B cell (primary cell): ENCODE results near the gene COL4A6.

Source experiments
- EZH2 ChIP-seq: IDR thresholded peaks from 2 replicates; pipeline ENCODE4 v1.6.1; 2012; ENCODE audit warnings: borderline replicate concordance, low read depth, mild to moderate bottlenecking, moderate library complexity, low read length; ENCODE audit not compliant: insufficient read depth, poor library complexity, severe bottlenecking
- TF ChIP-seq, protein P1 (sequence below): fragments of 200-600 bp; IDR thresholded peaks from one replicate; pipeline ENCODE4 v1.8.0; 2022; ENCODE audit warnings: antibody characterized with exemption, mild to moderate bottlenecking

DNA sequence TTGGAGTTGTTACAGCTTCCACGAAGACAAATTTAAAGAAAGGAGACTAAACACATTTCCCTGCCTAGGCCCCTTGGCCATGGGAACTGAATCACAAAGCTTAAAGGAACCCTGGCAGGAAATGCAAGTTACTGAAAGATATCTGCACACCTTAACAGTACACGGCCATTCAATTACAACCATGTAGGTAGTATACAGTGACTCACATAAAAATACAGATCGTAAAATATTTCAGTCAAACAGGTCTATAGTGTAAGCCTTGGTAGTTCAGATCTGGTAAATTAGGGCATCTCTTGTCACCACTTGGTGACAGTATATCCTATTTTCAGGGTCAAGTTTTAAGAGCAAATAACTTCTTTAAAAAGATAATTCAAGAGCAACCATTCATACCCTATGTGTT is 234.7 kb downstream of the COL4A6 start:
- TF ChIP-seq, protein P1, sequence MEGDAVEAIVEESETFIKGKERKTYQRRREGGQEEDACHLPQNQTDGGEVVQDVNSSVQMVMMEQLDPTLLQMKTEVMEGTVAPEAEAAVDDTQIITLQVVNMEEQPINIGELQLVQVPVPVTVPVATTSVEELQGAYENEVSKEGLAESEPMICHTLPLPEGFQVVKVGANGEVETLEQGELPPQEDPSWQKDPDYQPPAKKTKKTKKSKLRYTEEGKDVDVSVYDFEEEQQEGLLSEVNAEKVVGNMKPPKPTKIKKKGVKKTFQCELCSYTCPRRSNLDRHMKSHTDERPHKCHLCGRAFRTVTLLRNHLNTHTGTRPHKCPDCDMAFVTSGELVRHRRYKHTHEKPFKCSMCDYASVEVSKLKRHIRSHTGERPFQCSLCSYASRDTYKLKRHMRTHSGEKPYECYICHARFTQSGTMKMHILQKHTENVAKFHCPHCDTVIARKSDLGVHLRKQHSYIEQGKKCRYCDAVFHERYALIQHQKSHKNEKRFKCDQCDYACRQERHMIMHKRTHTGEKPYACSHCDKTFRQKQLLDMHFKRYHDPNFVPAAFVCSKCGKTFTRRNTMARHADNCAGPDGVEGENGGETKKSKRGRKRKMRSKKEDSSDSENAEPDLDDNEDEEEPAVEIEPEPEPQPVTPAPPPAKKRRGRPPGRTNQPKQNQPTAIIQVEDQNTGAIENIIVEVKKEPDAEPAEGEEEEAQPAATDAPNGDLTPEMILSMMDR: no peak
- no peak for TF ChIP-seq EZH2
